ENCODE results near the gene TMEM134. TPM values are rescaled to one million over a fixed set of nuclear protein-coding genes. Genes with fewer than 3 reads are reported as not detected.
A peak's percentile ranks its signal among the peaks of the same experiment; 100 is the strongest.

Gene TMEM134
- total and polyA plus RNA-seq, 9 of the 15 experiments (the other 6 are each of a cell fraction or from before 2014, with no cell fraction given), result 0.63 to 48.4 (median 10.7) TPM

GRCh38 chr11:67482827-67483798 lies 14.1 kb upstream of the TMEM134 start, which contains the start of gene AIP (continued):
- TF ChIP-seq VEZF1 (CRISPR knock-in tag; IDR thresholded peaks at IDR 0.05) (peak; percentile 81), SRSF7 (optimal IDR thresholded peaks at IDR 0.05; ENCODE audit: low read depth, low read length) (no peak), RBM14 (IDR thresholded peaks at IDR 0.05; ENCODE audit: borderline replicate concordance, insufficient read depth, low read depth, low read length) (no peak), PHB (CRISPR knock-in tag; IDR thresholded peaks at IDR 0.05) (no peak), KDM4B (IDR thresholded peaks at IDR 0.05; ENCODE audit: borderline replicate concordance in 2 of 2, low read depth in 1 of 2) (no peak; a peak in 1 of 4 replicates), MTF1 (CRISPR knock-in tag; IDR thresholded peaks at IDR 0.05; ENCODE audit: borderline replicate concordance) (no peak), NFATC3 (IDR thresholded peaks at IDR 0.05) (no peak), BCL6 (CRISPR knock-in tag; IDR thresholded peaks at IDR 0.05) (no peak), RFX5 (IDR thresholded peaks at IDR 0.05; ENCODE audit: low read depth, low read length) (no peak), ILF3 (IDR thresholded peaks at IDR 0.05; ENCODE audit: borderline replicate concordance) (no peak), ZEB2 (IDR thresholded peaks at IDR 0.05) (no peak), ZBTB2 (IDR thresholded peaks at IDR 0.05) (peak; percentile 98), YY1 (IDR thresholded peaks at IDR 0.05; ENCODE audit: borderline replicate concordance in 1 of 3, control insufficient read depth in 1 of 3, extremely low read depth in 1 of 3, insufficient read depth in 3 of 3, insufficient read length in 1 of 3, insufficient replicate concordance in 2 of 3, low read depth in 1 of 3, low read length in 2 of 3) (peak; percentile 98 to 100 (median 99)), DEAF1 (CRISPR knock-in tag; IDR thresholded peaks at IDR 0.05) (peak; percentile 100), MEIS2 (IDR thresholded peaks at IDR 0.05; ENCODE audit: partially characterized antibody) (peak; percentile 92), TBL1XR1 (IDR thresholded peaks at IDR 0.05; ENCODE audit: low read length in 2 of 2) (peak; percentile 26 to 43; a peak in 1 of 4 replicates), NFIX (CRISPR knock-in tag; IDR thresholded peaks at IDR 0.05; ENCODE audit: low read depth) (no peak), RFX1 (IDR thresholded peaks at IDR 0.05) (no peak), WHSC1 (IDR thresholded peaks at IDR 0.05; ENCODE audit: low read length) (no peak)
- TF ChIP-seq, protein P1, sequence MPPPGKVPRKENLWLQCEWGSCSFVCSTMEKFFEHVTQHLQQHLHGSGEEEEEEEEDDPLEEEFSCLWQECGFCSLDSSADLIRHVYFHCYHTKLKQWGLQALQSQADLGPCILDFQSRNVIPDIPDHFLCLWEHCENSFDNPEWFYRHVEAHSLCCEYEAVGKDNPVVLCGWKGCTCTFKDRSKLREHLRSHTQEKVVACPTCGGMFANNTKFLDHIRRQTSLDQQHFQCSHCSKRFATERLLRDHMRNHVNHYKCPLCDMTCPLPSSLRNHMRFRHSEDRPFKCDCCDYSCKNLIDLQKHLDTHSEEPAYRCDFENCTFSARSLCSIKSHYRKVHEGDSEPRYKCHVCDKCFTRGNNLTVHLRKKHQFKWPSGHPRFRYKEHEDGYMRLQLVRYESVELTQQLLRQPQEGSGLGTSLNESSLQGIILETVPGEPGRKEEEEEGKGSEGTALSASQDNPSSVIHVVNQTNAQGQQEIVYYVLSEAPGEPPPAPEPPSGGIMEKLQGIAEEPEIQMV (tag; conservative IDR thresholded peaks at IDR 0.05; ENCODE audit: low read depth), result no peak

Data from K562 (cell line).